Neural progenitor cell (in vitro differentiated cells): ENCODE results near the gene PIK3R6. TPM values are rescaled to one million over a fixed set of nuclear protein-coding genes. Genes with fewer than 3 reads are reported as not detected.

Experiments used
- DNase-seq: peaks from one replicate; pipeline ENCODE4 v3.0.0-alpha.2; 2016; ENCODE audit warnings: low spot score
- H2AFZ ChIP-seq: fragments of 200-600 bp; sonication (generic); replicated peaks from 2 replicates; pipeline ENCODE4 v1.6.1; 2016; ENCODE audit warnings: antibody characterized with exemption
- H3F3A ChIP-seq: fragments of 200-600 bp; sonication (generic); 2 replicates; pipeline ENCODE4 v1.6.1; 2016; ENCODE audit warnings: antibody characterized with exemption, low read depth
- H3K27ac ChIP-seq: fragments of 200-600 bp; sonication (generic); 2 replicates; pipeline ENCODE4 v1.5.1; 2016; ENCODE audit warnings: mild to moderate bottlenecking
- H3K27me3 ChIP-seq: fragments of 200-600 bp; sonication (generic); 2 replicates; pipeline ENCODE4 v1.6.1; 2016; ENCODE audit warnings: mild to moderate bottlenecking, moderate library complexity
- H3K36me3 ChIP-seq: fragments of 200-600 bp; sonication (generic); 2 replicates; pipeline ENCODE4 v1.5.1; 2016
- H3K4me1 ChIP-seq: fragments of 200-600 bp; sonication (generic); 2 replicates; pipeline ENCODE4 v1.6.1; 2016; ENCODE audit warnings: mixed run types
- H3K4me2 ChIP-seq: fragments of 200-600 bp; sonication (generic); 2 replicates; pipeline ENCODE4 v1.6.1; 2016
- H3K4me3 ChIP-seq: fragments of 200-600 bp; sonication (generic); 2 replicates; pipeline ENCODE4 v1.5.1; 2016
- H3K79me2 ChIP-seq: fragments of 200-600 bp; sonication (generic); 2 replicates; pipeline ENCODE4 v1.6.1; 2016; ENCODE audit warnings: low read depth
- H3K9ac ChIP-seq: fragments of 200-600 bp; sonication (generic); 2 replicates; pipeline ENCODE4 v1.6.1; 2016
- H3K9me3 ChIP-seq: fragments of 200-600 bp; sonication (generic); 2 replicates; pipeline ENCODE4 v1.5.1; 2016; ENCODE audit warnings: low read depth
- H4K20me1 ChIP-seq: fragments of 200-600 bp; sonication (generic); 2 replicates; pipeline ENCODE4 v1.6.1; 2016; ENCODE audit warnings: low read depth
- H3K27ac Mint-ChIP-seq: 3 replicates; pipeline ENCODE4 v1.8.0; 2021; ENCODE audit warnings: mixed read lengths
- H3K27me3 Mint-ChIP-seq: 2 replicates; pipeline ENCODE4 v1.8.0; 2022; ENCODE audit warnings: low read depth, mild to moderate bottlenecking, inconsistent platforms, moderate library complexity, mixed read lengths; ENCODE audit not compliant: insufficient read depth
- H3K36me3 Mint-ChIP-seq: 3 replicates; pipeline ENCODE4 v1.8.0; 2021; ENCODE audit warnings: mixed read lengths
- H3K4me1 Mint-ChIP-seq: 3 replicates; pipeline ENCODE4 v1.8.0; 2021; ENCODE audit warnings: mixed read lengths
- H3K4me3 Mint-ChIP-seq: 3 replicates; pipeline ENCODE4 v1.8.0; 2021; ENCODE audit warnings: mild to moderate bottlenecking, moderate library complexity, mixed read lengths
- H3K9me3 Mint-ChIP-seq: 3 replicates; pipeline ENCODE4 v1.8.0; 2020; ENCODE audit warnings: mixed read lengths
- CTCF ChIP-seq: fragments of 200-600 bp; sonication (generic); IDR thresholded peaks from 2 replicates; pipeline ENCODE4 v1.5.1; 2017; ENCODE audit warnings: antibody characterized with exemption, mild to moderate bottlenecking
- EZH2 ChIP-seq: fragments of 200-600 bp; sonication (generic); IDR thresholded peaks from 2 replicates; pipeline ENCODE4 v1.6.1; 2017; ENCODE audit warnings: antibody characterized with exemption, mild to moderate bottlenecking, moderate library complexity
- EZH2phosphoT487 ChIP-seq: fragments of 200-600 bp; sonication (generic); IDR thresholded peaks from 2 replicates; pipeline ENCODE4 v1.6.1; 2017; ENCODE audit warnings: antibody characterized with exemption
- total RNA-seq: library from RNA; depleted of rRNA; stranded (reverse); fragments of >200 nt; gene quantifications from 2 replicates; pipeline ENCODE4 v1.2.3, GENCODE V29; 2015; ENCODE audit warnings: low replicate concordance

PIK3R6 gene
- total RNA-seq, 1 donor from 2014 or later: not detected

GRCh38 chr17:8898636-8899035 lies 31.2 kb upstream of the PIK3R6 start:
- Histone ChIP-seq H3K4me1 (peaks cover 10% of the 10 kb centered on the region), H3K79me2 (no peaks in the 10 kb centered on the region), H2AFZ (no peak overlapping the region), H3K4me2 (no peak overlapping the region), H3K9me3 (no peaks in the 10 kb centered on the region), H3K27me3 (no peaks in the 10 kb centered on the region), H3K9ac (no peak overlapping the region), H4K20me1 (no peaks in the 10 kb centered on the region), H3F3A (peaks cover 5% of the 10 kb centered on the region), H3K4me3 (no peak overlapping the region), H3K27ac (no peak overlapping the region), H3K36me3 (no peaks in the 10 kb centered on the region)
- no peak for DNase-seq
- Mint-ChIP-seq H3K9me3 (no peaks in the 10 kb centered on the region), H3K27me3 (peaks cover 11% of the 10 kb centered on the region), H3K36me3 (no peaks in the 10 kb centered on the region), H3K4me1 (peaks cover 12% of the 10 kb centered on the region), H3K27ac (no peak overlapping the region), H3K4me3 (no peak overlapping the region)
- TF ChIP-seq CTCF (no peak), EZH2phosphoT487 (no peak), EZH2 (no peak)

GRCh38 chr17:8898126-8898525 lies 30.7 kb upstream of the PIK3R6 start:
- Histone ChIP-seq H2AFZ (no peak overlapping the region), H3K4me2 (no peak overlapping the region), H4K20me1 (no peaks in the 10 kb centered on the region), H3K4me3 (no peak overlapping the region), H3K27me3 (no peaks in the 10 kb centered on the region), H3K9ac (no peak overlapping the region), H3K27ac (no peak overlapping the region), H3K36me3 (no peaks in the 10 kb centered on the region), H3K9me3 (no peaks in the 10 kb centered on the region), H3F3A (peaks cover 5% of the 10 kb centered on the region), H3K79me2 (no peaks in the 10 kb centered on the region), H3K4me1 (peaks cover 13% of the 10 kb centered on the region)
- Mint-ChIP-seq H3K9me3 (no peaks in the 10 kb centered on the region), H3K27me3 (peaks cover 12% of the 10 kb centered on the region), H3K27ac (no peak overlapping the region), H3K4me3 (no peak overlapping the region), H3K36me3 (no peaks in the 10 kb centered on the region), H3K4me1 (peaks cover 12% of the 10 kb centered on the region)
- no peak for TF ChIP-seq EZH2
- TF ChIP-seq CTCF: no peak
- no peak for TF ChIP-seq EZH2phosphoT487
- DNase-seq: no peak

GRCh38 chr17:8896641-8897635 lies 29.5 kb upstream of the PIK3R6 start:
- Histone ChIP-seq H3K27me3 (no peaks in the 10 kb centered on the region), H3F3A (peaks cover 5% of the 10 kb centered on the region), H3K36me3 (no peaks in the 10 kb centered on the region), H3K4me2 (no peak overlapping the region), H4K20me1 (no peaks in the 10 kb centered on the region), H3K27ac (no peak overlapping the region), H3K4me1 (peaks cover 13% of the 10 kb centered on the region), H3K9ac (no peak overlapping the region), H3K9me3 (no peaks in the 10 kb centered on the region), H3K79me2 (no peaks in the 10 kb centered on the region), H3K4me3 (no peak overlapping the region), H2AFZ (no peak overlapping the region)
- DNase-seq: no peak
- H3K9me3 Mint-ChIP-seq: no peaks in the 10 kb centered on the region
- no peak overlapping the region for H3K27ac Mint-ChIP-seq
- H3K27me3 Mint-ChIP-seq: peaks cover 19% of the 10 kb centered on the region
- TF ChIP-seq CTCF (no peak), EZH2phosphoT487 (no peak), EZH2 (no peak)
- no peaks in the 10 kb centered on the region for H3K36me3 Mint-ChIP-seq
- H3K4me3 Mint-ChIP-seq: no peak overlapping the region
- H3K4me1 Mint-ChIP-seq: peaks cover 22% of the 10 kb centered on the region
